GM23248 (cell line): ENCODE data around the gene FLVCR1.

Experiments
- EZH2 ChIP-seq: fragments of 200-600 bp; sonication (generic); IDR thresholded peaks from 2 replicates; pipeline ENCODE4 v1.6.1; 2018; ENCODE audit warnings: antibody characterized with exemption, mild to moderate bottlenecking; ENCODE audit not compliant: insufficient read depth, poor library complexity, severe bottlenecking
- EZH2phosphoT487 ChIP-seq: fragments of 200-600 bp; sonication (generic); IDR thresholded peaks from 2 replicates; pipeline ENCODE4 v1.6.1; 2018; ENCODE audit warnings: antibody characterized with exemption, moderate library complexity, mild to moderate bottlenecking, low read depth; ENCODE audit not compliant: insufficient read depth

DNA sequence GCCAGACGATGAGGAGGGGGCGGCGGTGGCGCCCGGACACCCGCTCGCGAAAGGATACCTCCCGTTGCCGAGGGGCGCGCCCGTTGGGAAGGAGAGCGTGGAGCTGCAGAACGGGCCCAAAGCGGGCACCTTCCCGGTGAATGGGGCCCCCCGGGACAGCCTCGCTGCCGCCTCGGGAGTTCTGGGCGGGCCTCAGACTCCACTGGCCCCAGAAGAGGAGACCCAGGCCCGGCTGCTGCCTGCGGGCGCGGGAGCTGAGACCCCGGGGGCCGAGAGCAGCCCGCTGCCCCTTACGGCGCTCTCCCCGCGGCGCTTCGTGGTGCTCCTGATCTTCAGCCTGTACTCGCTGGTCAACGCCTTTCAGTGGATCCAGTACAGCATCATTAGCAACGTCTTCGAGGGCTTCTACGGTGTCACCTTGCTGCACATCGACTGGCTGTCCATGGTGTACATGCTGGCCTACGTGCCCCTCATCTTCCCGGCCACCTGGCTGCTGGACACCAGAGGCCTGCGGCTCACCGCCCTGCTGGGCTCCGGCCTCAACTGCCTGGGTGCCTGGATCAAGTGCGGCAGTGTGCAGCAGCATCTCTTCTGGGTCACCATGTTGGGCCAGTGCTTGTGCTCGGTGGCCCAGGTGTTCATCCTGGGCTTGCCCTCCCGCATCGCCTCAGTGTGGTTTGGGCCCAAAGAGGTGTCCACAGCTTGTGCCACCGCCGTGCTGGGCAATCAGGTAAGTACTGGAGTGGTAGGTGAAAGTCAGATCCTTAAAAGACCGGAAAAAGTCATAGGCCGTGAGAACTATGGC is 588 bp downstream of the FLVCR1 start:
- TF ChIP-seq EZH2 (no peak), EZH2phosphoT487 (no peak)
